Skin epidermis (tissue), 12 donors: ENCODE data around the gene POLR1A.

Experiments used
- H3K27ac ChIP-seq, 21 experiments: fragments of 200-600 bp; sonication (generic) in 11 of 21; one replicate each; pipeline ENCODE4 v1.5.0; 2020; ENCODE audit warnings: mild to moderate bottlenecking in 3 of 21, inconsistent platforms in 2 of 21, moderate library complexity in 2 of 21
- H3K4me3 ChIP-seq, 7 experiments: fragments of 200-600 bp; sonication (generic) in 2 of 7; one replicate each; pipeline ENCODE4 v1.5.0; 2020; ENCODE audit warnings: inconsistent platforms in 2 of 7, mild to moderate bottlenecking in 2 of 7, moderate library complexity in 1 of 7

POLR1A gene

GRCh38 chr2:86068136-86068588, 37.5 kb downstream of the POLR1A start:
- H3K27ac ChIP-seq = peak overlapping the region in 8 of 21 experiments; percentile 7 to 65 (median 22)
- no peak overlapping the region for H3K4me3 ChIP-seq

DNA sequence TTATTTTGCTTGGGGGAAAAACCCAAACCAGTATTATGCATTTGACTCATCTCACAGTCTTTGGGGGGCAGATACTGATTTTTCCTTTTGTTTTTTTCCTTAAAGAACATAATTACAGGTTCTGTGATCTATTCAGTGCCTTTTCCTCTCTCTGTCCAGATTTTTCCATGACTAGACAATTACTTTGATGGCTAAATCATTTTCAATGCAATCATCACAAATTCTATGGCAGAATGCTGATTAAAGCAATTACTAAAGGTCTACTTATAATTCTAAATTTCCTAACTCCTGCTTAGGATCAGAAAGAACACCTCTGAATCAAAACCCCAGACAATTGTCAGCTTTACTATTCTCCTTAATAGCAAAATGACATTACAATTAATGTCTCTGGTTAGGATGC, 38.8 kb downstream of the POLR1A start:
- H3K27ac ChIP-seq = peak overlapping the region in 3 of 21 experiments; percentile 5 to 61 (median 31)

DNA sequence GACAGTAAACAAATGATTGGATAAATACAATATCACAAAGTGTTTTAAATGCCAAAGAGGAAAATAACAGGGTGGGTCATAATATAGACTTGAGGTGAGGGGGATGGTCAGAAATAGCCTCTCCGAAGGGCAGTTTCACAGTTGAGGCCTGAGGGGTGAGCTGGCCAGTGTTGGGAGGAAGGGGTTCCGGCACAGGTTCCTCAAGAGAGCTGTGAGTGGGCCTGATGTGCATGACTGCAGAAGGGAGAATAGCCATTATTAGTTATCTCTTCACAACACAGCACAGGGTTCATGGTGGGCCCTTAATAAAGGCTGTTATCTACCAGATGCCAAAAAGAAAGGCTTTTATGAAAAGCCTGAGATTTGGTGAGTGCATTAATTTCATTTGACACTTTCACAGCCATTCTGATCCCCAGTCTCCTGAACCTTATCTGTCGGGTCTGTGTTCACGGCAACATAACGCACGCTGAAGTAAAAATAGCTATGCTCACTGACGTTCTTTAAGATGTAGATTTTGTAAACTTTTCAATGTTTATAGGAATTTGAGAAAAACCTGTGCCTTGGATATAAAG, 39.6 kb downstream of the POLR1A start:
- no peak overlapping the region for H3K4me3 ChIP-seq
- H3K27ac ChIP-seq = peak overlapping the region in 4 of 21 experiments; percentile 5 to 61 (median 32)

More for the DNA sequence above, 38.8 kb downstream of the POLR1A start:
- no peak overlapping the region for H3K4me3 ChIP-seq

DNA sequence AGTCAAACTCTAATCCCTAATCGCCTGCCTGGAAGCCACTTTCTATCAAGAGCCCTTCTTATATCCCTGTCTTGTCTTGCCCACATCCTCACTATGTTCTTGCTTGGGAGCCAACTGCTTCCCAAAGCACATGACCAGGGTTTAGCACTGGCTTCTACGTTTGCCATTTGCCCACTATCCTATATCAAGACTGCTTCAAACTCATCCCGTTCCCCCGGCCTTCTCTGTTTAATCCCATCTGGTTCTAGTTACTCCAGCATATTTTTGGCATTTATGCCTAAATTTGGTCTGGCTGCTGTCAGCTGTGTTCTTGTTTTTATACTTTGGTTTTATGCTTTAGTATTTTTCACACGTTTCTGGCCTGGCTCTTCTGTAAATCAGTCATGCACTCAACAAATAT, 40.2 kb downstream of the POLR1A start:
- peak overlapping the region in 6 of 21 experiments; percentile 1 to 61 (median 30) for H3K27ac ChIP-seq
- H3K4me3 ChIP-seq = no peak overlapping the region

- Histone ChIP-seq H3K27ac (no peak overlapping the region), H3K4me3 (no peak overlapping the region)
These were observed 41.7 kb downstream of the POLR1A start for GRCh38 chr2:86064006-86064405.

DNA sequence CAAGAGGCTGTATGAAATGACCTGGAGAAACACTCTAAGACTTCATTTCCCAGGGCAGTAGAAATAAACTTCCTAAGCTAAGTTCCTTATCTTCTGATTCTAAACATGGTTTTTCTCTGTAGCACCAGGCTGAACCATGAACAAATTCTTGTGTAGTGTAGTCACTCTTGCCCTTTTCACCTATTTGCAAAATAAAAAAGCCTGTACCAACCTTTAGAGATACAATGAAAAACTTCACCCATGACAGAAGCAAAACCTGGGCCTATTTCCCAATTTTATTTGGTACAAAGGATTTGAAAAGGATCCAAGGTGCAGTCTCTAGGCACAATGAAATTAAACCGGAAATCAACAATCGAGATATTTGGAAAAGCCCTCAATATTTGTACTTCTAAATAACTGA, 43.6 kb downstream of the POLR1A start:
- H3K4me3 ChIP-seq = no peak overlapping the region
- H3K27ac ChIP-seq = no peak overlapping the region

GRCh38 chr2:86056590-86057331, 48.9 kb downstream of the POLR1A start:
- no peak overlapping the region for H3K4me3 ChIP-seq
- no peak overlapping the region for H3K27ac ChIP-seq

DNA sequence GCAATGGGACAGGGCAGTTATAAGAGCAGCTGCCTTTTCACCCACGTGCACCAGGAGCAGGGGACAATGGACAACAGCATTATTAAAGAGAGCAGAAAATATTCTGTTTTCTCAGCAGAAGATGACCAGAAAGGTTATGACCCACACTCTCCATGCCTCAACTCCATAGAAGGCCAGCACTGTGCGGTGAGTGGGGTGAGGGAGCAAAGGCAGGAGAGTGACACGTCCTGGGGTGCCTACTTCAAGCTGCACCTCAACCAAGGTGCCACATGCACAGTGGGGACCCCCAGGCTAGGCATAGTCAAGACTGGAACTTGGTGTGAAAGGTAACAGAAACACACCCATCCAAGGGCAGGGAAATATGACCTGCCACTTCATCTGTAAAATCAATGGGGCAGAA, 50.4 kb downstream of the POLR1A start:
- H3K4me3 ChIP-seq = no peak overlapping the region
- H3K27ac ChIP-seq = peak overlapping the region in 1 of 21 experiments; percentile 17

- Histone ChIP-seq H3K27ac (no peak overlapping the region), H3K4me3 (no peak overlapping the region)
These were observed 51.1 kb downstream of the POLR1A start for GRCh38 chr2:86054535-86055082.

DNA sequence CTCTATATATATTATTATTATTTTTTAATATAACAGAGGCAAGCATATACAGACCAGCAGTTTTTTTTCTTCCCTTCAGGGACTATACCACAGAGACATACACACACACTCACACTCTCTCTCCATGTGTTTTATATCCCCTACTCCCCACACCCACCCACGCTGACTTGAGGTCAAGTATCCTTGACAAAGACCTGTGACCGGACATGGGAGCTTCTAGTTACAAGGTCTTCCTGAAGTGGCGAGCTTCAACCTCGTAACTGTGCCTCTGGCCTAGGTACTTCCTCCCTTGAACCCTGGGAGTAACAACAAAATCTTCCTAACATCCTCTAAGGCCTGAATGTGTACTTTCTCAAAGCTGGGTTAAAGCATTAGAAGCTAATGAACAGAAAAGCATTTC, 52.5 kb downstream of the POLR1A start:
- Histone ChIP-seq H3K4me3 (no peak overlapping the region), H3K27ac (peak overlapping the region in 1 of 21 experiments; percentile 41)

- H3K27ac ChIP-seq = peak overlapping the region in 1 of 21 experiments; percentile 19
These were observed 53.0 kb downstream of the POLR1A start for GRCh38 chr2:86052676-86053075.

GRCh38 chr2:86052265-86052664, 53.4 kb downstream of the POLR1A start:
- no peak overlapping the region for H3K27ac ChIP-seq
- H3K4me3 ChIP-seq = no peak overlapping the region

More at GRCh38 chr2:86052676-86053075, 53.0 kb downstream of the POLR1A start:
- no peak overlapping the region for H3K4me3 ChIP-seq

GRCh38 chr2:86050301-86050700, 55.4 kb downstream of the POLR1A start:
- Histone ChIP-seq H3K27ac (no peak overlapping the region), H3K4me3 (no peak overlapping the region)

DNA sequence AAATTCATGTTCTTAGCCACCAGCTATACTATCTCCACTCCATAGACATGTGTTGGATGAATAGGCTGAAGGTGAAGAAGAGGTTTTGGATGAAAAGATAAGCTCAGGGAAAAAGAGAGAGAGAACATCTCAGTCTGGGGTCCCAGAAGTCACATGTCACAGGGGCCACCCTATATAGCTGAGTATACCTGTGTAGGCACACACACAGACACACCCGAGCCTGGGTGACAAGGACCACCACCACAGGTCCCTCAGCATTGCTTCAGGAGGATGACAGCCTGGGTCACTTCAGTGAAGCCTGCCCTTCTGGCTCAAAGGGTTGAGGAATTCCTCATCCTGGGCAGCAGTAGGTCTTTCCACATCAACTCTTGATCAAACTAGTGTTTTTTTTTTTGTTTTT, 56.2 kb downstream of the POLR1A start:
- Histone ChIP-seq H3K27ac (no peak overlapping the region), H3K4me3 (no peak overlapping the region)

DNA sequence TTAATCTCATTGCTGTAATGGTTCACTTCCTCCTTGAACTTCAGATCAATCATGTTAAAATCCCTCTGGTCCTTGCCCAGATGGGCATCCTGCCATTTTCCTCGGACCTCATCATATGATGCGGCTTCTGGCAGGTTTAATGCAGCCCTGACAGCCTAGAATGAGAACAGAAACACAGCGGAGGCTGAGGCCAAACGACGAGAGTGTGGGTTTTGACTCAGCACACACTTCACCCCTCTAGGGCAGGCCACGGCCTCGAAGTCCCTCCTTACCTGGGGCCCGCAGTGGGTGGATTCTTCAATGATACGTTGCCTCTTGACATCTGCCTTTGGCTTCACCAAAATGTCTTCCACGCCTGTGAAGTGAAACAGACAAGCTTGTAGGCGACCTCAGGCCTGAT, 56.8 kb downstream of the POLR1A start:
- Histone ChIP-seq H3K27ac (no peak overlapping the region), H3K4me3 (no peak overlapping the region)

- Histone ChIP-seq H3K4me3 (no peak overlapping the region), H3K27ac (no peak overlapping the region)
These were observed 57.3 kb downstream of the POLR1A start for GRCh38 chr2:86048383-86048701.

DNA sequence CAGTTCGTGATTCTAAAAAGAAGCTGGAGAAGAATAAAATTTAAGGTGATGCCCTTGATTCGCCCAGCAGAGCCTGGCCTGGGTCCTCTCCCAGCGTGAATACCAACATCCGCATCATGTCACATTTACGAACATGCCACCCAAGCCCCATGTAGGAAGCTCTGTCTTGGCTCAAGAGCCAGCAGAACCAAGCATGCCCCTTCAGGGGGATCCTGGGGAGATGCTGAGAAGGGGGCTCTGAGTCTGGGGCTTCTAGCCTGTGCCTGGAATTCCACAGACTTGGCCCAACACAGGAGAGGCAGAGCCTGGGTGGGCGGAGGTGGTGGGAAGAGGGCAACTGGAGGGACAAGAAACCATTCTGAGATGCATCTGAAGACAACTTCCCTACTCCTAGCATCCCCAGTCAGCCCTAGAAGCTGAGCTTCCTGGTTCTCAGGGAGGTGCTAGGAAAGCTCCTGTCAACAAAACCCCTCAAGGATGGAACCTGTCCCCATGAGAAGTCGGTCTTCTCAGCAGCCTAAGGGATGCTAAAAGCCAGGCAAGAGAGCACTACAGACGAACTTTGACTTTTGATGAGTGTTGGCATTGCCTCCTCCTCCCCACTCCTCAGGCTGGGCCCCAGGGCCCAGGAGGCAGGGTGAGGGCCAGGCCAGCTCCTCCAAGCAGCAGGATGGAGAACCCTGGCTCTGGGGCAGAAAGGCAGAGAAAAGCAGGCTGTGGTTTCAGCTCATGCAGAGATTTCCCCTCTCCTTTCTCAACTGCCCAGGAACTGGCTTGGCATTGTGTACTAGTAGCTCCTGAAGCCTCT, 57.9 kb downstream of the POLR1A start:
- H3K27ac ChIP-seq = no peak overlapping the region
- no peak overlapping the region for H3K4me3 ChIP-seq

GRCh38 chr2:86045541-86045940, 60.1 kb downstream of the POLR1A start:
- H3K27ac ChIP-seq = no peak overlapping the region
- H3K4me3 ChIP-seq = no peak overlapping the region

GRCh38 chr2:86044614-86045013, 61.1 kb downstream of the POLR1A start:
- Histone ChIP-seq H3K4me3 (no peak overlapping the region), H3K27ac (no peak overlapping the region)

DNA sequence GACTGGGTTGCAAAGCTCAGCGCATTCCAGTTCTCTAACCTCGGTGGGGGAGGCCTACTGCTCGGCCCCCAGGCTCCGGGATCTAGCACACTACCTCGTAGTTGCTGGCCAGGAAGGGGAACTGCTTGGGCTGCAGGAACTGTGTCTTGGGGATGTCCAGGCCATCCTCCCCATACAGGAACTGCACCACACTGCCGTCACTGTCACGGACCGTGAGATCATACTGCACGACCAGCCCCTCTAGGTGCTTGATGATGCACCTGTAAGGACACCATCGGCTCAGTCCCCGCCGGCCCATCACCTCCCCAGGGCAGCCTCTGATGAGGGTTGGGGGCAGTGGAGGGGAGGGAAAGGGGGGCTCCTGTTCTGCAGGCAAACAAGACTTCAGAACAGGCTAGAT, 61.6 kb downstream of the POLR1A start:
- H3K4me3 ChIP-seq = no peak overlapping the region
- no peak overlapping the region for H3K27ac ChIP-seq
